GM18517 (cell line): ENCODE data around the gene STAT5A.

Source experiments
- ATAC-seq: cut with Tn5 transposase; IDR thresholded peaks from one replicate; pipeline ENCODE4 v1.9.1; 2021; ENCODE audit warnings: mild to moderate bottlenecking, moderate library complexity; ENCODE audit not compliant: unreplicated experiment

The STAT5A gene

GRCh38 chr17:42322382-42323267, 34.3 kb downstream of the STAT5A start:
- peak; percentile 55 for ATAC-seq

GRCh38 chr17:42323268-42323773, 35.0 kb downstream of the STAT5A start:
- no peak for ATAC-seq

GRCh38 chr17:42325026-42325425, 36.7 kb downstream of the STAT5A start:
- no peak for ATAC-seq

- ATAC-seq, result no peak
These were observed 41.0 kb downstream of the STAT5A start for GRCh38 chr17:42329025-42329976.

GRCh38 chr17:42333053-42333452, 44.8 kb downstream of the STAT5A start:
- ATAC-seq, result no peak

GRCh38 chr17:42334677-42335076, 46.4 kb downstream of the STAT5A start:
- ATAC-seq, result no peak

- no peak for ATAC-seq
These were observed 49.1 kb downstream of the STAT5A start for GRCh38 chr17:42337442-42337841.

- ATAC-seq, result no peak
These were observed 50.2 kb downstream of the STAT5A start for GRCh38 chr17:42338427-42338985.

- ATAC-seq, result no peak
These were observed 50.9 kb downstream of the STAT5A start for GRCh38 chr17:42339221-42339620.

- ATAC-seq, result no peak
These were observed 52.4 kb downstream of the STAT5A start for GRCh38 chr17:42340691-42341127.

- ATAC-seq, result no peak
These were observed 53.3 kb downstream of the STAT5A start for GRCh38 chr17:42341568-42341967.

GRCh38 chr17:42342242-42343008, 54.1 kb downstream of the STAT5A start:
- no peak for ATAC-seq

GRCh38 chr17:42345396-42346073, 57.2 kb downstream of the STAT5A start:
- no peak for ATAC-seq

GRCh38 chr17:42346481-42346880, 58.2 kb downstream of the STAT5A start:
- no peak for ATAC-seq

GRCh38 chr17:42347198-42347597, 58.9 kb downstream of the STAT5A start:
- no peak for ATAC-seq

- no peak for ATAC-seq
These were observed 59.3 kb downstream of the STAT5A start for GRCh38 chr17:42347606-42348005.

GRCh38 chr17:42348104-42348503, 59.8 kb downstream of the STAT5A start:
- ATAC-seq, result no peak

- ATAC-seq, result no peak
These were observed 66.9 kb downstream of the STAT5A start for GRCh38 chr17:42354956-42355843.

- no peak for ATAC-seq
These were observed 70.1 kb downstream of the STAT5A start for GRCh38 chr17:42358434-42358833.
